ENCODE results near the gene SYT7.
A peak's percentile ranks its signal among the peaks of the same experiment; 100 is the strongest.

SYT7 gene

GRCh38 chr11:61607920-61608599 lies 27.2 kb upstream of the SYT7 start:
- no peak for DNase-seq

GRCh38 chr11:61607426-61607825 lies 26.6 kb upstream of the SYT7 start:
- DNase-seq, result no peak

GRCh38 chr11:61603667-61604066 lies 22.8 kb upstream of the SYT7 start:
- no peak for DNase-seq

- peak; percentile 91 for DNase-seq
Observed at GRCh38 chr11:61602775-61603569, 22.1 kb upstream of the SYT7 start.

DNA sequence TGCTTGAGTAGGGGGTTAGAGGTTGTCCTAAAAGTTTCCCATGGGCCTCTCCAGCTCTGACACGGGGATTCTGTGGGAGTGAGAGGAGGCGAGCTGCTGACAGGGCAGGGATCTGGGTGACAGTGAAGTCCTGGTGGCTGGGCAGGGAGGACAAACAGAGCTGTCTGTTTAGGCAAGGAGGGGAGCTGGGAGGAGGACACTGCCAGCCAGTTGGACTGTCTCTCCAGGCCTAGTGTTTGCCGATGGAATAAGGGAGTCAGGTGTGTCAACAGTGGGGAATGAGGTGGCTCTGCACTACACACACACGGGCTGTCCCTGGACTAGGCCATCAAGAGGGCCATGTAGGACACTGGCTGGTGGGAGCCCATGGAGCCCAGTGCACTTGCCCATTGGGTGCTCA lies 20.6 kb upstream of the SYT7 start:
- no peak for DNase-seq

DNA sequence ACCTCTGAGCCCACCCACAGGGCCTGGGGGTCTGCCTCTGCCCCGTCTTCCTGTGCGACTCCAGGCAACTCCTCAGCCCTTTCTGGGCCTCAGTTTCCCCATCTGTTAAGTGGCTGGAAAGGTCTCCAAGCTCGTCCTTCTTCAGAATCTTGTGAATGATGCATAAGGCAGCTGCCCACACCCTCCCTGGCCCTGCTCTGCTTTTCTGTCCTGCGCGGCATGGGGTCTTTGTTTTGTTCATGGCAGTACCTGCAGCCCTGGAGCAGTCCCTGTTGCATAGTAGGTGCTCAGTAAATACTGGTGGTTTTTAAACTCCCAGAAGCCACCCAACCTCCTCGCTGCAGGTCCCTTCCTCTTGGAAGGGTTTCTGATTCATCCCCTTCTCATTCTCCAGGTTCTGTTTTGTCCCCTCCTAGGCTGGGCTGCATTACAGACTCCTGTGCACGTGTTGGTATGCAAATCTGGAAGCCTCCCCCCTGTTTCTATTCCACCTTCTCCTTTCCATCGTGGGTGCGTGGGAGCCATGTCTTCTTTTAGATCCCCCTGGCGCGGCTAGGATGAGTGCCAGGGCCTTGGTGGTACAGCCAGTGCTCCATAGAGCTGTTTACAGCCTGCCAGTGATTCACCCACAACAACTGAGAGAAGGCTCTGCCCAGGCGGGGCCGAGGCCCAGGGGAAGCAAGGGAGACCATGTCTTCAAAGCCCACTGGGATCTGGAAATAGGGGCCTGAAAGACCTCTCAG lies 19.3 kb upstream of the SYT7 start:
- DNase-seq, result no peak

- peak; percentile 63 for DNase-seq
Observed at GRCh38 chr11:61598886-61599868, 18.3 kb upstream of the SYT7 start.

- no peak for DNase-seq
Observed at GRCh38 chr11:61598374-61598773, 17.5 kb upstream of the SYT7 start.

DNA sequence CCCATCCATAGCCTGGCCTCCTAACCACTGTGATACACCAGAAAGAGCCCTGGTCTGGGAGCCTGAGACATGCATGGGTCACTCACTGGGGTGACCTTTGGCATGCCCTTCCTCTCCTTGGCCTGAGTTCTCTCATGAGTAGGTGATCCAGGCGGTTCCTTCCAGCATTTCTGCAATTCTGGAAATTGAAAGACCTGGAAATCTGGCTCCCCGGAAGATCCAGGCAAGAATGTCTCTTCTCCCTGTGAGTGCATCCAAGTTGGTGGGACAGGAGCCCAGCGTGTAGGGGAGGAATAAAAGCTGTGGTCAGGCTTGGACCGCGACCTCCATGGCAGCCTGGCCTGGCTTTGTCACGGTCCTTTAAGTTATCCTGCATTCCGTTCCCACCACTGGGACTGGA lies 16.1 kb upstream of the SYT7 start:
- no peak for DNase-seq

GRCh38 chr11:61596542-61596941 lies 15.7 kb upstream of the SYT7 start:
- DNase-seq, result no peak

GRCh38 chr11:61594907-61595257 lies 14.0 kb upstream of the SYT7 start:
- no peak for DNase-seq

- DNase-seq, result no peak
Observed at GRCh38 chr11:61593151-61593550, 12.3 kb upstream of the SYT7 start.

- no peak for DNase-seq
Observed at GRCh38 chr11:61592176-61592575, 11.3 kb upstream of the SYT7 start.

GRCh38 chr11:61589961-61590360 lies 9.1 kb upstream of the SYT7 start:
- no peak for DNase-seq

GRCh38 chr11:61588728-61589191 lies 7.9 kb upstream of the SYT7 start:
- DNase-seq, result no peak

GRCh38 chr11:61587951-61588727 lies 7.3 kb upstream of the SYT7 start:
- DNase-seq, result no peak

- DNase-seq, result peak; percentile 21
Observed at GRCh38 chr11:61587541-61587941, 6.7 kb upstream of the SYT7 start.

DNA sequence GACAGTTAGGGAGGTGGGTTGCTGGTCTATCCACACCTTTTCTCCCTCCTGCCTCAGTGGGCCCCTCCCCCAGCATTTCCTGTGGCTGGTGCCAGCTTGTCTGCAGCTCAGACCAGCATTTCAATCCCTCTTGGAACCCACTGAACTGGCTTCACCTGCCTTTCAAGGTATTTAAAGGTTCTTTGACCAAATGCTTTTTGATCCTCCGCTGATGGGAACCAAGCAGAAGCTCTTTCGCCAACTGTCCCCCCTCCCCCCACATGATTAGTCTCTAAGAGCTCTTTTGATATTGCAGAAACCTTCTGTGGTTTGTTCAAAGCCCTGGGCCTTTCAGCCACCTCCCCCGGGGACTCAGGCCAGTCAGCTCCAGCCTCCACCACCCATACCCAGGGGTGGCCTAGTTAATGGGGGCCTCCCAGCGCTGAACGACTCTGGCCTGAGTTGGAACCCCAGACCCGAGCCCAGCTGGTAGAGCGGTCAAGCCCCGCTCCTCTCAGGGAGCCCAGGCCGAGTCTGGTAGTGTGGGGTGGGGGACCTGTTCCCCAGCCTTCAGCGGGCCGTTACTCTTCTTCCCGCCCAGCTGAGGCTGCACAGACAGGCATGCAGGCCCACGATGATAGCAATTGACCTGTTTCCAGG lies 6.0 kb upstream of the SYT7 start:
- no peak for DNase-seq

DNA sequence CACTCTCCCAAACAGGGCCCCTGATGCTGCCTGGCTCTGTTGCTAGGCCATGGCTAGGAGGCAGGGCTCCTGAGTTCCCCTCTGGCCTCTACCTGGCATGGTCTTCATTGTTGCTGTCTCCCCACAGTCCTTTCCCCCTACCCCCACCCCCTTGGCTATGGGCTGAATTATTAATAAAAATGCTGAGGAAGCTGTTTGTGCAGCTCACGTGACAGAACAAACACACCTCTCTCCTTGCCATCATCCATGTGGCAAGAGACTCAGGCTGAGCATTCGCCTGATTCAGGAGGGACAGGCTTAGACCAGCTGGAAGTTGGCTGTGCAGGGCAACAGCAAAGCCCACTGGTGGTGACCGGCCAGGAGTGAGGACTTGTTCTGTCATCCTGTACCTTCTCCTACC lies 4.2 kb upstream of the SYT7 start:
- DNase-seq, result no peak

DNA sequence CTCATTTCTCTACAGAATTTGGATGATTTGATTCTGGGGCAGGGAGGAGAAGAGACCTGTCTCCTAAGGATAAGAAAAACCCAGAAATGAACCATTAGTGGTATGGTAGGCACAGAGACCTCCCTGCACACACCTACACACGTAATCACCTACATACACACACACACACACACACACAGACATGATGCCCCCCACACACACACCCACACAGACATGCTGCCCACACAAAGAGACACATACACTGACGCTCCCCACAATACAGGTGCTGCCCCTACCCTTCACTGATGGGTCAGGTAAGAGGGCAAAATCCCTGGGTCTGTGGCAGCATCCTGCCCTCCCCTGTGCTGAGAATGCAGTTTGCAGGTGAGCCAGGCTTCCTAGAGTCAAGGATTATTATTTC lies 1.1 kb upstream of the SYT7 start:
- no peak for DNase-seq
